22Rv1 (cell line): ENCODE results near the gene CD151.

Source experiments
- CTCF ChIP-seq: fragments of 450-650 bp; IDR thresholded peaks from 2 replicates; pipeline ENCODE4 v1.5.1; 2017; ENCODE audit warnings: mild to moderate bottlenecking
- ZFX ChIP-seq: fragments of 450-650 bp; IDR thresholded peaks from 2 replicates; pipeline ENCODE4 v1.6.1; 2017; ENCODE audit warnings: antibody characterized with exemption, borderline replicate concordance

GRCh38 chr11:834371-835316, 1.9 kb downstream of the CD151 start:
- TF ChIP-seq CTCF = no peak
- TF ChIP-seq ZFX = no peak
